ENCODE results near the gene KIF14.
"Not testable (repeated sequence)": the region's sequence is repeated elsewhere in the genome, so short reads cannot be mapped to it uniquely, and the experiment has no call there.

KIF14 gene

GRCh38 chr1:200538179-200538578 lies 82.4 kb downstream of the KIF14 start:
- DNase-seq (ENCODE audit: low spot score) = no peak

- DNase-seq (ENCODE audit: low spot score) = peak; percentile 72
These were observed 84.9 kb downstream of the KIF14 start for GRCh38 chr1:200535605-200536004.

GRCh38 chr1:200530623-200531261 lies 89.8 kb downstream of the KIF14 start:
- DNase-seq (ENCODE audit: low spot score) = no peak

GRCh38 chr1:200528858-200529606 lies 91.5 kb downstream of the KIF14 start:
- DNase-seq (ENCODE audit: low spot score) = no peak

- DNase-seq (ENCODE audit: low spot score) = no peak
These were observed 92.9 kb downstream of the KIF14 start for GRCh38 chr1:200527670-200528069.

- DNase-seq (ENCODE audit: low spot score) = no peak
These were observed 93.6 kb downstream of the KIF14 start for GRCh38 chr1:200526709-200527612.

- no peak for DNase-seq (ENCODE audit: low spot score)
These were observed 95.2 kb downstream of the KIF14 start for GRCh38 chr1:200525090-200525987.

- DNase-seq (ENCODE audit: low spot score) = not testable (repeated sequence)
These were observed 96.0 kb downstream of the KIF14 start for GRCh38 chr1:200524551-200524950.

GRCh38 chr1:200524092-200524491 lies 96.5 kb downstream of the KIF14 start:
- peak; percentile 18 for DNase-seq (ENCODE audit: low spot score)

GRCh38 chr1:200520735-200521134 lies 99.8 kb downstream of the KIF14 start:
- DNase-seq (ENCODE audit: low spot score) = no peak

- DNase-seq (ENCODE audit: low spot score) = no peak
These were observed 102.0 kb downstream of the KIF14 start for GRCh38 chr1:200518524-200518923.

GRCh38 chr1:200512191-200512590 lies 108.4 kb downstream of the KIF14 start:
- DNase-seq (ENCODE audit: low spot score) = no peak

- peak; percentile 91 for DNase-seq (ENCODE audit: low spot score)
These were observed 110.3 kb downstream of the KIF14 start for GRCh38 chr1:200510228-200510623.

GRCh38 chr1:200506471-200506870 lies 114.1 kb downstream of the KIF14 start:
- no peak for DNase-seq (ENCODE audit: low spot score)

- no peak for DNase-seq (ENCODE audit: low spot score)
These were observed 115.3 kb downstream of the KIF14 start for GRCh38 chr1:200505257-200505656.
